NK-92 (cell line): ENCODE results near the gene FIBIN.
"Not testable (repeated sequence)": the region's sequence is repeated elsewhere in the genome, so short reads cannot be mapped to it uniquely, and the experiment has no call there.

ENCODE experiments used
- DNase-seq: peaks from one replicate; lab custom pipeline; 2025; ENCODE audit not compliant: unreplicated experiment; lab: John Stamatoyannopoulos, UW

FIBIN gene

GRCh38 chr11:26976389-26976788, 17.5 kb upstream of the FIBIN start:
- no peak for DNase-seq

- DNase-seq: not testable (repeated sequence)
These were observed 16.7 kb upstream of the FIBIN start for GRCh38 chr11:26977209-26977608.

- DNase-seq: no peak
These were observed 10.3 kb upstream of the FIBIN start for GRCh38 chr11:26983645-26984044.

- no peak for DNase-seq
These were observed 8.4 kb upstream of the FIBIN start for GRCh38 chr11:26985470-26985869.

GRCh38 chr11:26985943-26986342, 8.0 kb upstream of the FIBIN start:
- no peak for DNase-seq

GRCh38 chr11:26987272-26987671, 6.6 kb upstream of the FIBIN start:
- DNase-seq: no peak

- no peak for DNase-seq
These were observed 6.2 kb upstream of the FIBIN start for GRCh38 chr11:26987731-26988130.

GRCh38 chr11:26992031-26992541, 1.8 kb upstream of the FIBIN start:
- no peak for DNase-seq

GRCh38 chr11:26994631-26995095, 751 bp downstream of the FIBIN start:
- no peak for DNase-seq

- no peak for DNase-seq
These were observed 2.0 kb downstream of the FIBIN start for GRCh38 chr11:26995701-26996460.

- DNase-seq: no peak
These were observed 3.5 kb downstream of the FIBIN start for GRCh38 chr11:26997378-26997777.

GRCh38 chr11:27001136-27001730, 7.3 kb downstream of the FIBIN start:
- not testable (repeated sequence) for DNase-seq

GRCh38 chr11:27002431-27002830, 8.5 kb downstream of the FIBIN start:
- DNase-seq: no peak

GRCh38 chr11:27002838-27003237, 8.9 kb downstream of the FIBIN start:
- no peak for DNase-seq

GRCh38 chr11:27004103-27004502, 10.2 kb downstream of the FIBIN start:
- no peak for DNase-seq

- DNase-seq: no peak
These were observed 15.1 kb downstream of the FIBIN start for GRCh38 chr11:27008811-27009535.

- DNase-seq: no peak
These were observed 17.8 kb downstream of the FIBIN start for GRCh38 chr11:27011560-27012233.

GRCh38 chr11:27012234-27012921, 18.5 kb downstream of the FIBIN start:
- no peak for DNase-seq

GRCh38 chr11:27013781-27014361, 20.0 kb downstream of the FIBIN start:
- DNase-seq: no peak

- DNase-seq: no peak
These were observed 25.1 kb downstream of the FIBIN start for GRCh38 chr11:27018902-27019529.
